ENCODE results near the gene NXPH4. TPM values are rescaled to one million over a fixed set of nuclear protein-coding genes. Genes with fewer than 3 reads are reported as not detected.

Gene NXPH4
- total RNA-seq, 1 experiment from 2014 or later: 20.0 TPM

GRCh38 chr12:57250541-57250940 is 33.9 kb downstream of the NXPH4 start:
- Histone ChIP-seq H3K27me3 (ENCODE audit: insufficient read depth, low read length) (no peaks in the 10 kb centered on the region), H3K9me3 (ENCODE audit: control insufficient read depth in 1 of 2, insufficient read depth in 1 of 2, low read depth in 1 of 2, low read length in 2 of 2) (no peaks in the 10 kb centered on the region), H3K9me2 (ENCODE audit: insufficient read depth) (no peaks in the 10 kb centered on the region), H3K36me3 (ENCODE audit: control insufficient read depth in 1 of 2, insufficient read depth in 2 of 2, low read length in 2 of 2) (no peaks in the 10 kb centered on the region), H3K27ac (ENCODE audit: low read depth, low read length) (no peak overlapping the region), H3K4me1 (ENCODE audit: control insufficient read depth in 1 of 2, insufficient read depth in 2 of 2, low read length in 2 of 2) (peaks cover 7% of the 10 kb centered on the region in 2 experiments), H3K4me3 (replicated peaks in 1 of 2; ENCODE audit: low read depth in 1 of 2, low read length in 2 of 2) (no peak overlapping the region), H2AFZ (ENCODE audit: low read depth, low read length, poor library complexity, severe bottlenecking) (no peak overlapping the region), H3K4me2 (ENCODE audit: low read length) (no peak overlapping the region), H4K20me1 (ENCODE audit: insufficient read depth) (no peaks in the 10 kb centered on the region), H3K79me2 (ENCODE audit: insufficient read depth, low read length) (no peaks in the 10 kb centered on the region), H3K9ac (ENCODE audit: low read length) (no peak overlapping the region)
- ATAC-seq: no peak
- RAD21 ChIA-PET (ENCODE audit: low non-redundant PET in 1 of 2, low total read pairs in 2 of 2, uncharacterized antibody in 2 of 2, unreplicated experiment in 2 of 2): interaction anchor here in 1 of 2 experiments (0.5 kb wide), 1 partner anchor 54 kb away, joined by 5 read pairs; no protein-coding TSS in a partner anchor
- DNase-seq (ENCODE audit: low read depth, low spot score): no peak
- intact Hi-C loops (cut with micrococcal nuclease): no loop called here
- POLR2A ChIA-PET: no interaction called here
- no TSS peak for BruUV-seq (replicated peaks)
- CTCF ChIA-PET: interaction anchor here (0.6 to 2.8 kb wide), 3 partner anchors 8 to 89 kb away, joined by 4 to 15 read pairs (median 7); no protein-coding TSS in a partner anchor
- no peak for TF ChIP-seq EZH2 (IDR thresholded peaks at IDR 0.05)

- ChIA-PET CTCF (interaction anchor here (1.8 to 2.8 kb wide), 2 partner anchors 8 to 14 kb away, joined by 7 to 15 read pairs; no protein-coding TSS in a partner anchor), RAD21 (ENCODE audit: low non-redundant PET in 1 of 2, low total read pairs in 2 of 2, uncharacterized antibody in 2 of 2, unreplicated experiment in 2 of 2) (interaction anchor here in 1 of 2 experiments (0.5 kb wide), 1 partner anchor 54 kb away, joined by 5 read pairs; no protein-coding TSS in a partner anchor), POLR2A (no interaction called here)
- Histone ChIP-seq H3K9me2 (ENCODE audit: insufficient read depth) (no peaks in the 10 kb centered on the region), H3K4me3 (replicated peaks in 1 of 2; ENCODE audit: low read depth in 1 of 2, low read length in 2 of 2) (no peak within 1 kb of the TSS), H3K79me2 (ENCODE audit: insufficient read depth, low read length) (no peaks in the 10 kb centered on the region), H3K36me3 (ENCODE audit: control insufficient read depth in 1 of 2, insufficient read depth in 2 of 2, low read length in 2 of 2) (no peaks in the 10 kb centered on the region), H3K9ac (ENCODE audit: low read length) (no peak within 1 kb of the TSS), H3K4me1 (ENCODE audit: control insufficient read depth in 1 of 2, insufficient read depth in 2 of 2, low read length in 2 of 2) (peaks cover 3% of the 10 kb centered on the region in 2 experiments; a peak in 3 of 4 replicates), H4K20me1 (ENCODE audit: insufficient read depth) (no peaks in the 10 kb centered on the region), H3K4me2 (ENCODE audit: low read length) (no peak within 1 kb of the TSS), H3K9me3 (ENCODE audit: control insufficient read depth in 1 of 2, insufficient read depth in 1 of 2, low read depth in 1 of 2, low read length in 2 of 2) (no peaks in the 10 kb centered on the region), H3K27me3 (ENCODE audit: insufficient read depth, low read length) (no peaks in the 10 kb centered on the region), H3K27ac (ENCODE audit: low read depth, low read length) (no peak within 1 kb of the TSS), H2AFZ (ENCODE audit: low read depth, low read length, poor library complexity, severe bottlenecking) (no peak within 1 kb of the TSS)
- no TSS peak for BruUV-seq (replicated peaks)
- intact Hi-C loops (cut with micrococcal nuclease): no loop called here
- ATAC-seq: no peak
- DNase-seq (ENCODE audit: low read depth, low spot score): no peak
- TF ChIP-seq YY1 (IDR thresholded peaks at IDR 0.05; ENCODE audit: extremely low read depth, insufficient replicate concordance, low read depth, low read length) (no peak), ZNF274 (IDR thresholded peaks at IDR 0.05; ENCODE audit: low read depth, low read length) (no peak), POLR2AphosphoS5 (IDR thresholded peaks at IDR 0.05; ENCODE audit: low read depth, low read length) (no peak), EGR1 (IDR thresholded peaks at IDR 0.05; ENCODE audit: low read depth) (no peak), POLR2A (IDR thresholded peaks at IDR 0.05; ENCODE audit: borderline replicate concordance, extremely low read depth, insufficient read depth, insufficient read length) (no peak), REST (IDR thresholded peaks at IDR 0.05; ENCODE audit: low read depth) (no peak), SP1 (IDR thresholded peaks at IDR 0.05; ENCODE audit: low read depth) (no peak), SRF (IDR thresholded peaks at IDR 0.05; ENCODE audit: low read depth) (no peak)
These were observed 34.4 kb downstream of the NXPH4 start, which contains the start of gene STAC3 for GRCh38 chr12:57250956-57251355. TSS of gene STAC3 (minus strand) at chr12:57251187. CDS start at chr12:57249636, 1,551 bp downstream.

All from HCT116 (cell line).